Esophagus (tissue), 2 donors: ENCODE data around the gene MYO7A. TPM values are rescaled to one million over a fixed set of nuclear protein-coding genes. Genes with fewer than 3 reads are reported as not detected.

ENCODE experiments used
- H3K27ac ChIP-seq, 2 donors: one replicate each; pipeline ENCODE4 v1.5.1; 2013; ENCODE audit warnings: low read depth in 2 of 2, mild to moderate bottlenecking in 2 of 2, inconsistent platforms in 1 of 2, low read length in 1 of 2, moderate library complexity in 1 of 2
- H3K27me3 ChIP-seq, 2 donors: one replicate each; pipeline ENCODE4 v1.6.1; 2013; ENCODE audit warnings: low read length in 2 of 2, control low read depth in 1 of 2, mild to moderate bottlenecking in 1 of 2; ENCODE audit not compliant: insufficient read depth in 2 of 2, control insufficient read depth in 1 of 2
- H3K36me3 ChIP-seq, 2 donors: one replicate each; pipeline ENCODE4 v1.6.1; 2013; ENCODE audit warnings: low read length in 1 of 2; ENCODE audit not compliant: control insufficient read depth in 2 of 2, insufficient read depth in 2 of 2
- H3K4me1 ChIP-seq, 2 donors: one replicate each; pipeline ENCODE4 v1.6.1; 2013; ENCODE audit warnings: low read length in 1 of 2; ENCODE audit not compliant: control insufficient read depth in 2 of 2, insufficient read depth in 2 of 2
- H3K4me3 ChIP-seq, 2 donors: one replicate each; pipeline ENCODE4 v1.5.1; 2013; ENCODE audit warnings: low read length in 2 of 2, mild to moderate bottlenecking in 2 of 2, low read depth in 1 of 2, moderate library complexity in 1 of 2
- H3K9me3 ChIP-seq, 2 donors: one replicate each; pipeline ENCODE4 v1.6.1; 2013; ENCODE audit warnings: mild to moderate bottlenecking in 2 of 2, low read depth in 1 of 2, low read length in 1 of 2, moderate library complexity in 1 of 2; ENCODE audit not compliant: control insufficient read depth in 2 of 2, insufficient read depth in 1 of 2
- WGBS, 2 donors: extraction: QIAGEN DNeasy Blood & Tissue Kit; methylation state at CpG; one replicate each; pipeline ENCODE4 v1.1.7; 2013; 5-methylcytosine and 5-hydroxymethylcytosine counted together
- polyA plus RNA-seq, 2 donors: library from polyadenylated mRNA; stranded (reverse); fragments of 200-250 nt; gene quantifications; one replicate each; pipeline ENCODE4 v1.2.3, GENCODE V29; 2013
- donor health status: healthy with polysubstance abuse.
- donor health status: Bipolar disorder and iron deficiency.

Gene MYO7A
- polyA plus RNA-seq, 2 donors = 1.1 to 1.2 TPM

GRCh38 chr11:77124488-77124887 is 3.6 kb upstream of the MYO7A start:
- peaks cover 4 to 9% of the 10 kb centered on the region in 2 donors for H3K4me1 ChIP-seq
- no peaks in the 10 kb centered on the region for H3K9me3 ChIP-seq
- H3K27ac ChIP-seq = no peak overlapping the region
- H3K4me3 ChIP-seq = no peak overlapping the region
- WGBS, 2 donors = 88 to 89% methylated on average over 5 to 6 of the region's 6 CpGs
- no peaks in the 10 kb centered on the region for H3K27me3 ChIP-seq
- peaks cover 0 to 21% of the 10 kb centered on the region in 2 donors for H3K36me3 ChIP-seq

- Histone ChIP-seq H3K27ac (no peak overlapping the region), H3K4me1 (peaks cover 4 to 9% of the 10 kb centered on the region in 2 donors), H3K27me3 (no peaks in the 10 kb centered on the region), H3K9me3 (no peaks in the 10 kb centered on the region), H3K4me3 (no peak overlapping the region), H3K36me3 (peaks cover 0 to 18% of the 10 kb centered on the region in 2 donors)
- 68% methylated on average over 6 of the region's 6 CpGs for WGBS, 2 donors
Observed at GRCh38 chr11:77125191-77125590, 2.9 kb upstream of the MYO7A start.

GRCh38 chr11:77125695-77126094 is 2.4 kb upstream of the MYO7A start:
- Histone ChIP-seq H3K4me3 (no peak overlapping the region), H3K9me3 (no peaks in the 10 kb centered on the region), H3K27ac (no peak overlapping the region), H3K27me3 (no peaks in the 10 kb centered on the region), H3K4me1 (peaks cover 4 to 9% of the 10 kb centered on the region in 2 donors), H3K36me3 (peaks cover 0 to 14% of the 10 kb centered on the region in 2 donors)
- WGBS, 2 donors = 85 to 89% methylated on average over 4 of the region's 4 CpGs

GRCh38 chr11:77126156-77126775 is 1.8 kb upstream of the MYO7A start:
- Histone ChIP-seq H3K27ac (no peak overlapping the region), H3K27me3 (no peaks in the 10 kb centered on the region), H3K9me3 (no peaks in the 10 kb centered on the region), H3K36me3 (peaks cover 0 to 10% of the 10 kb centered on the region in 2 donors), H3K4me3 (no peak overlapping the region), H3K4me1 (peaks cover 4 to 12% of the 10 kb centered on the region in 2 donors)
- WGBS, 2 donors = 71 to 73% methylated on average over 17 of the region's 17 CpGs

- Histone ChIP-seq H3K9me3 (no peaks in the 10 kb centered on the region), H3K27me3 (no peaks in the 10 kb centered on the region), H3K36me3 (peaks cover 0 to 7% of the 10 kb centered on the region in 2 donors), H3K4me3 (peak overlapping the region in 1 of 2 donors; percentile 34), H3K4me1 (peaks cover 4 to 12% of the 10 kb centered on the region in 2 donors), H3K27ac (no peak overlapping the region)
- WGBS, 2 donors = 17% methylated on average over 10 of the region's 10 CpGs
Observed at GRCh38 chr11:77126861-77127234, 1.2 kb upstream of the MYO7A start.

GRCh38 chr11:77127235-77127911 is 673 bp upstream of the MYO7A start:
- Histone ChIP-seq H3K27me3 (no peaks in the 10 kb centered on the region), H3K9me3 (no peaks in the 10 kb centered on the region), H3K36me3 (peaks cover 0 to 7% of the 10 kb centered on the region in 2 donors), H3K4me1 (peaks cover 4 to 12% of the 10 kb centered on the region in 2 donors), H3K27ac (no peak overlapping the region), H3K4me3 (peak overlapping the region in 1 of 2 donors; percentile 34)
- 4 to 5% methylated on average over 27 of the region's 27 CpGs for WGBS, 2 donors

GRCh38 chr11:77129069-77129841 is 1.2 kb downstream of the MYO7A start:
- Histone ChIP-seq H3K4me1 (peaks cover 4 to 12% of the 10 kb centered on the region in 2 donors), H3K4me3 (no peak overlapping the region), H3K36me3 (peaks cover 0 to 3% of the 10 kb centered on the region in 2 donors), H3K27me3 (no peaks in the 10 kb centered on the region), H3K27ac (no peak overlapping the region), H3K9me3 (no peaks in the 10 kb centered on the region)
- 86 to 89% methylated on average over 11 of the region's 11 CpGs for WGBS, 2 donors

GRCh38 chr11:77129842-77130756 is 2.1 kb downstream of the MYO7A start:
- Histone ChIP-seq H3K9me3 (no peaks in the 10 kb centered on the region), H3K27me3 (no peaks in the 10 kb centered on the region), H3K27ac (no peak overlapping the region), H3K36me3 (no peaks in the 10 kb centered on the region), H3K4me3 (no peak overlapping the region), H3K4me1 (peaks cover 4 to 12% of the 10 kb centered on the region in 2 donors)
- whole genome bisulfite sequencing, 2 donors = 90% methylated on average over 10 to 11 of the region's 11 CpGs
